22Rv1 (cell line): Measurements from ENCODE around the gene ARSG.

Experiments used
- ZFX ChIP-seq: fragments of 450-650 bp; IDR thresholded peaks from 2 replicates; pipeline ENCODE4 v1.6.1; 2017; ENCODE audit warnings: antibody characterized with exemption, borderline replicate concordance
- TF ChIP-seq, protein P1 (sequence below): fragments of 450-650 bp; IDR thresholded peaks from 2 replicates; pipeline ENCODE4 v1.5.1; 2017; ENCODE audit warnings: mild to moderate bottlenecking

DNA sequence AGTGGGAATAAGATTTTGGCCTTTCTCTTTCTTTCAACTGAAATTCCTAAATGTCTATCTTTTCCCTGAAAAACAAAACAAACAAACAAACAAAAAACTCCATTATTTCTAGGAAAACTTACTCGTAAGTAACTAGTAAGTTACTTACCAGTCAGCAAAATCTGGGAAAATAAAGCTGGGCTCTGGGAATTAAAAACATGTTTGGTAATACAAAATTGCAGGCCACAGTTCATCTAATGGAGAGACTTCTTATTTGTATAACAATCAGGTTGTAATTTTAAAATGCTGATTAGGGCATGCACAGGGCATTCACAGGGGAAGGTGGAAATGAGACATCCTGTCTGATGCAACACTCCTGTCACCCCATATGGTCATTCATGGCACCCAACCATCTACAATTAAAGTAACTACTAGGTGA lies 169.8 kb downstream of the ARSG start:
- TF ChIP-seq, protein P1, sequence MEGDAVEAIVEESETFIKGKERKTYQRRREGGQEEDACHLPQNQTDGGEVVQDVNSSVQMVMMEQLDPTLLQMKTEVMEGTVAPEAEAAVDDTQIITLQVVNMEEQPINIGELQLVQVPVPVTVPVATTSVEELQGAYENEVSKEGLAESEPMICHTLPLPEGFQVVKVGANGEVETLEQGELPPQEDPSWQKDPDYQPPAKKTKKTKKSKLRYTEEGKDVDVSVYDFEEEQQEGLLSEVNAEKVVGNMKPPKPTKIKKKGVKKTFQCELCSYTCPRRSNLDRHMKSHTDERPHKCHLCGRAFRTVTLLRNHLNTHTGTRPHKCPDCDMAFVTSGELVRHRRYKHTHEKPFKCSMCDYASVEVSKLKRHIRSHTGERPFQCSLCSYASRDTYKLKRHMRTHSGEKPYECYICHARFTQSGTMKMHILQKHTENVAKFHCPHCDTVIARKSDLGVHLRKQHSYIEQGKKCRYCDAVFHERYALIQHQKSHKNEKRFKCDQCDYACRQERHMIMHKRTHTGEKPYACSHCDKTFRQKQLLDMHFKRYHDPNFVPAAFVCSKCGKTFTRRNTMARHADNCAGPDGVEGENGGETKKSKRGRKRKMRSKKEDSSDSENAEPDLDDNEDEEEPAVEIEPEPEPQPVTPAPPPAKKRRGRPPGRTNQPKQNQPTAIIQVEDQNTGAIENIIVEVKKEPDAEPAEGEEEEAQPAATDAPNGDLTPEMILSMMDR: no peak
- no peak for TF ChIP-seq ZFX
